GM12874 (cell line): ENCODE data around the gene SLC26A1.

Source experiments
- CTCF ChIP-seq: IDR thresholded peaks from 2 replicates; pipeline ENCODE4 v1.5.1; 2011; ENCODE audit warnings: low read depth, mild to moderate bottlenecking, control low read depth, low read length, moderate library complexity; ENCODE audit not compliant: insufficient read depth

SLC26A1 gene

GRCh38 chr4:986428-986878 is 6.8 kb downstream of the SLC26A1 start:
- TF ChIP-seq CTCF: no peak

GRCh38 chr4:985123-985830 is 7.9 kb downstream of the SLC26A1 start:
- TF ChIP-seq CTCF: no peak

- TF ChIP-seq CTCF: no peak
Observed at GRCh38 chr4:984336-985054, 8.7 kb downstream of the SLC26A1 start.

GRCh38 chr4:982814-983213 is 10.4 kb downstream of the SLC26A1 start:
- no peak for TF ChIP-seq CTCF

- TF ChIP-seq CTCF: no peak
Observed at GRCh38 chr4:982291-982690, 10.9 kb downstream of the SLC26A1 start.

- TF ChIP-seq CTCF: no peak
Observed at GRCh38 chr4:978957-979701, 14.1 kb downstream of the SLC26A1 start.

- TF ChIP-seq CTCF: no peak
Observed at GRCh38 chr4:974668-975067, 18.5 kb downstream of the SLC26A1 start.
